AG04450 (cell line): ENCODE results near the gene CCL7. TPM values are rescaled to one million over a fixed set of nuclear protein-coding genes. Genes with fewer than 3 reads are reported as not detected.

Source experiments
- CTCF ChIA-PET: fragments of 300-600, 350-600 bp; formaldehyde crosslinking; extraction: SDS; loops from one replicate; lab custom pipeline; 2022; ENCODE audit warnings: antibody characterized with exemption, inconsistent platforms; lab: Charles Lee
- POLR2A ChIA-PET: fragments of 350-600 bp; formaldehyde crosslinking; extraction: SDS; loops from one replicate; lab custom pipeline; 2021; ENCODE audit warnings: antibody characterized with exemption, inconsistent platforms; lab: Yijun Ruan, JAX
- DNase-seq: peaks from one replicate; pipeline ENCODE4 v3.0.0-alpha.2; 2011; ENCODE audit warnings: low read depth, low spot score
- H3K27ac ChIP-seq: one replicate; pipeline ENCODE4 v1.5.1; 2012; ENCODE audit warnings: low read depth, low read length, control low read depth
- H3K27me3 ChIP-seq: one replicate; pipeline ENCODE4 v1.6.0; 2012; ENCODE audit warnings: low read length; ENCODE audit not compliant: control insufficient read depth, insufficient read depth
- H3K4me3 ChIP-seq: 2 replicates; pipeline ENCODE4 v1.5.1; 2011; ENCODE audit warnings: mild to moderate bottlenecking, low read depth, low read length, control low read depth
- H3K9me3 ChIP-seq: 2 replicates; pipeline ENCODE4 v1.5.1; 2012; ENCODE audit warnings: low read length; ENCODE audit not compliant: control insufficient read depth, insufficient read depth
- polyA plus RNA-seq: library from polyadenylated mRNA; depleted of rRNA; stranded (reverse); fragments of >200 nt; gene quantifications from 2 replicates; pipeline ENCODE4 v1.2.3, GENCODE V29; 2011
- TF ChIP-seq, protein P1 (sequence below): IDR thresholded peaks from 2 replicates; pipeline ENCODE4 v1.5.1; 2011; ENCODE audit warnings: low read depth, low read length, control low read depth, inconsistent platforms

The CCL7 gene
- polyA plus RNA-seq, 1 experiment: 0.50 TPM

GRCh38 chr17:34255381-34255732, 14.7 kb upstream of the CCL7 start:
- peak overlapping the region; percentile 79 for H3K4me3 ChIP-seq
- H3K27me3 ChIP-seq: no peaks in the 10 kb centered on the region
- peak overlapping the region; percentile 94 for H3K27ac ChIP-seq
- H3K9me3 ChIP-seq: no peaks in the 10 kb centered on the region
- POLR2A ChIA-PET: interaction anchor here (1.0 to 3.2 kb wide), 7 partner anchors 17 to 105 kb away, joined by 3 to 15 read pairs (median 8); no protein-coding TSS in a partner anchor
- TF ChIP-seq, protein P1, sequence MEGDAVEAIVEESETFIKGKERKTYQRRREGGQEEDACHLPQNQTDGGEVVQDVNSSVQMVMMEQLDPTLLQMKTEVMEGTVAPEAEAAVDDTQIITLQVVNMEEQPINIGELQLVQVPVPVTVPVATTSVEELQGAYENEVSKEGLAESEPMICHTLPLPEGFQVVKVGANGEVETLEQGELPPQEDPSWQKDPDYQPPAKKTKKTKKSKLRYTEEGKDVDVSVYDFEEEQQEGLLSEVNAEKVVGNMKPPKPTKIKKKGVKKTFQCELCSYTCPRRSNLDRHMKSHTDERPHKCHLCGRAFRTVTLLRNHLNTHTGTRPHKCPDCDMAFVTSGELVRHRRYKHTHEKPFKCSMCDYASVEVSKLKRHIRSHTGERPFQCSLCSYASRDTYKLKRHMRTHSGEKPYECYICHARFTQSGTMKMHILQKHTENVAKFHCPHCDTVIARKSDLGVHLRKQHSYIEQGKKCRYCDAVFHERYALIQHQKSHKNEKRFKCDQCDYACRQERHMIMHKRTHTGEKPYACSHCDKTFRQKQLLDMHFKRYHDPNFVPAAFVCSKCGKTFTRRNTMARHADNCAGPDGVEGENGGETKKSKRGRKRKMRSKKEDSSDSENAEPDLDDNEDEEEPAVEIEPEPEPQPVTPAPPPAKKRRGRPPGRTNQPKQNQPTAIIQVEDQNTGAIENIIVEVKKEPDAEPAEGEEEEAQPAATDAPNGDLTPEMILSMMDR: no peak
- DNase-seq: no peak
- CTCF ChIA-PET: interaction anchor here (1.5 to 5.1 kb wide), 4 partner anchors 51 to 106 kb away, joined by 5 to 47 read pairs (median 8); no protein-coding TSS in a partner anchor

- POLR2A ChIA-PET: interaction anchor here (1.0 to 3.2 kb wide), 5 partner anchors 20 to 105 kb away, joined by 3 to 15 read pairs (median 8); no protein-coding TSS in a partner anchor
- CTCF ChIA-PET: interaction anchor here (1.5 to 5.1 kb wide), 4 partner anchors 51 to 105 kb away, joined by 5 to 47 read pairs (median 8); no protein-coding TSS in a partner anchor
- Histone ChIP-seq H3K4me3 (peak overlapping the region; percentile 79), H3K9me3 (no peaks in the 10 kb centered on the region), H3K27me3 (no peaks in the 10 kb centered on the region), H3K27ac (no peak overlapping the region)
- TF ChIP-seq, protein P1: no peak
- DNase-seq: no peak
Measured at GRCh38 chr17:34255841-34256240, 14.2 kb upstream of the CCL7 start.

DNA sequence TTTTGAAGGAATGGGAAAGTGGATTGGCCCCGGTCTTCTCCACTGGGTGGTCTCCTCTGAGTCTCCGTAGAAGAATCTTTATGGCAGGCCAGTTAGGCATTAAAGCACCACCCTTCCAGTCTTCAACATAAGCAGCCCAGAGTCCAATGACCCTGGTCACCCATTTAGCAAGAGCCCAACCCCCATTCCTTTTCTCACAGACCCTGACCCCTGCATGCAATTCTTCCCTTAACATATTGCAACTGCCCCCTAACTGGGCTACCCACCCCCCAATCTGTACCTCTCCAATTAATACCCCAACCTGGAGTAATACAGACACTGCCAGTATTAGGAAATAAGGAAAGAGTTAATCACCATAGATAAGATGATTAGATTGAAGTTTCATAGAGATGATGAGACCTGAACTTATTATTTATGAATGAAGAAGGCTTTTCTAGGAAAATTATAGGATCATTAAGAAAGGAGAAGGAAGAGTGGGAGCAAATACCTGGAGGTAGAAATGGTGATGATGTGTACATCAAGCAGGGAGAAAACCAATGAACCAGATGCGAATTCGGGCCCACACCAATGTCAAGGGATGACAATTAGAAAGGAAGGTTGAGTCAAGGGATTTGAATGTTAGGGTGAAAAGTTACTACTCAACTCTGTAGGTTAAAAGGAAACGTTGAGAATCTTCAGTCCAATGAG, 12.6 kb upstream of the CCL7 start:
- DNase-seq: no peak
- H3K27ac ChIP-seq: no peak overlapping the region
- H3K4me3 ChIP-seq: no peak overlapping the region
- H3K9me3 ChIP-seq: no peaks in the 10 kb centered on the region
- TF ChIP-seq, protein P1: no peak
- no peaks in the 10 kb centered on the region for H3K27me3 ChIP-seq
- ChIA-PET POLR2A (interaction anchor here (0.7 to 2.5 kb wide), 2 partner anchors 43 to 103 kb away, joined by 3 to 10 read pairs; no protein-coding TSS in a partner anchor), CTCF (interaction anchor here (3.0 to 5.1 kb wide), 2 partner anchors 57 to 104 kb away, joined by 11 to 47 read pairs; no protein-coding TSS in a partner anchor)

- CTCF ChIA-PET: interaction anchor here (5.1 kb wide), 1 partner anchor 103 kb away, joined by 47 read pairs; no protein-coding TSS in a partner anchor
- no peaks in the 10 kb centered on the region for H3K27me3 ChIP-seq
- POLR2A ChIA-PET: interaction anchor here (0.7 kb wide), 1 partner anchor 43 kb away, joined by 3 read pairs; no protein-coding TSS in a partner anchor
- no peaks in the 10 kb centered on the region for H3K9me3 ChIP-seq
- no peak overlapping the region for H3K27ac ChIP-seq
- H3K4me3 ChIP-seq: no peak overlapping the region
- DNase-seq: no peak
- TF ChIP-seq, protein P1: no peak
Measured at GRCh38 chr17:34257986-34258326, 12.1 kb upstream of the CCL7 start.

DNA sequence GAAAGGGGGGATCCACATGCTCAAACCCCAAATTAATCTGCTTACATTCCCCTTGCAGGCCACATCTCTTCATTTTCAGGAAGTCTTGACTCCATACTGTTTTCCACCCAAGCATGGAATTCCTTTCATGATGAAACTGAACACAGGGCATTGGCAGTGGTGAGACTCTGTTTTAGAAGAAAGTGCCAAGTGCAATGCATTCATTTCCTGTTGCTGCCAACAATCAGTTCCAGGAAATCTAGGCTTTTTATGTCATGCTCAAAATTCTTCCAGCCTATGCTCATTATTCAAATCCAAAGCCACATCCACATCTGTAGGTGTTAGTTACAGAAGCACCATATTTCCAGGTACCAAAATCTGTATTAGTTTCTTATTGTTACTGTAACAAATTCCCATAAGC, 10.9 kb upstream of the CCL7 start:
- no peak for DNase-seq
- ChIA-PET POLR2A (no interaction called here), CTCF (interaction anchor here (0.6 to 1.1 kb wide), 2 partner anchors 59 to 102 kb away, joined by 3 to 4 read pairs; no protein-coding TSS in a partner anchor)
- TF ChIP-seq, protein P1: no peak
- Histone ChIP-seq H3K27me3 (no peaks in the 10 kb centered on the region), H3K4me3 (no peak overlapping the region), H3K9me3 (no peaks in the 10 kb centered on the region), H3K27ac (no peak overlapping the region)
